ENCODE data around the gene TCF3. TPM values are rescaled to one million over a fixed set of nuclear protein-coding genes. Genes with fewer than 3 reads are reported as not detected.
A peak's percentile ranks its signal among the peaks of the same experiment; 100 is the strongest.

Gene TCF3
- total RNA-seq, 4 donors from 2014 or later, result 23.4 to 299 (median 37.3) TPM

DNA sequence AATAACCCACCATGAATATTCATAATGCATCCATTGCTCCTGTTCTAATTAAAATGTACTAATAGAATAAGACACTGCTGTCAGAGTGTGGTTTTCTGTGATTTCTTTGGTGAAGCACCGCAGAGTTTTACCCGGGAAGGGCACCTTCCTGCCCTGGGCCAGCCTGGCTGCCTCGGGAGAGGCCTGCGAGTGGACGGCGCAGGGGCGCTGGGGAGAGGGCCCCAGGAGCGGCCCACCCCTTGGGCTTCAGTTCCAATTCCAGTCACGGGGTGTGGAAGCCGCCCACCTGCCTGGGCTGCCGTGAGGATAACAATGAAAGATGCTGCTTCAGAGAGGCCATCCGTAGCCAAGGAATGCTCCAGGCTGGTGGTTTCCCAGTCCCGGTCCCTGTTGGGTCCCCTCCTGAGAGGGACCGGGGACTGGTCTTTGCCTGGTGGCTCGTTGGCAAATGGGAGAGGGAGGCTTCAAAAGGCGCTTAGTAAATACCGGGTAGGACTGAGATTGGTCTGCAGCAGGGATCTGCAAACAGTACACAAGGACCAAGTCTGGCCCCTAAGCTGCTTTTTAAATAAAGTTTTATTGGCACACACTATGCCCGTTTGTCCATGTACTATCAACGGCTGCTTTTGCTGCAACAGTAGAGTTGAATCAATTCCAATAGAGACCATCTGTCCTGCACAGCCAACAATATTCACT, 18.0 kb downstream of the TCF3 start:
- Histone ChIP-seq H3K4me3 (no peak overlapping the region), H3K4me1 (no peaks in the 10 kb centered on the region), H3K27ac (no peak overlapping the region), H3K9me3 (no peaks in the 10 kb centered on the region), H3K27me3 (no peaks in the 10 kb centered on the region), H3K36me3 (peaks cover 0 to 88% (median 8%) of the 10 kb centered on the region in 3 donors)
- 89 to 95% methylated on average over 14 to 18 of the region's 19 CpGs for WGBS, 2 donors
- DNase-seq (ENCODE audit: low spot score in 2 of 2), result no peak
- TF ChIP-seq, protein P1, sequence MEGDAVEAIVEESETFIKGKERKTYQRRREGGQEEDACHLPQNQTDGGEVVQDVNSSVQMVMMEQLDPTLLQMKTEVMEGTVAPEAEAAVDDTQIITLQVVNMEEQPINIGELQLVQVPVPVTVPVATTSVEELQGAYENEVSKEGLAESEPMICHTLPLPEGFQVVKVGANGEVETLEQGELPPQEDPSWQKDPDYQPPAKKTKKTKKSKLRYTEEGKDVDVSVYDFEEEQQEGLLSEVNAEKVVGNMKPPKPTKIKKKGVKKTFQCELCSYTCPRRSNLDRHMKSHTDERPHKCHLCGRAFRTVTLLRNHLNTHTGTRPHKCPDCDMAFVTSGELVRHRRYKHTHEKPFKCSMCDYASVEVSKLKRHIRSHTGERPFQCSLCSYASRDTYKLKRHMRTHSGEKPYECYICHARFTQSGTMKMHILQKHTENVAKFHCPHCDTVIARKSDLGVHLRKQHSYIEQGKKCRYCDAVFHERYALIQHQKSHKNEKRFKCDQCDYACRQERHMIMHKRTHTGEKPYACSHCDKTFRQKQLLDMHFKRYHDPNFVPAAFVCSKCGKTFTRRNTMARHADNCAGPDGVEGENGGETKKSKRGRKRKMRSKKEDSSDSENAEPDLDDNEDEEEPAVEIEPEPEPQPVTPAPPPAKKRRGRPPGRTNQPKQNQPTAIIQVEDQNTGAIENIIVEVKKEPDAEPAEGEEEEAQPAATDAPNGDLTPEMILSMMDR (IDR thresholded peaks at IDR 0.05), result no peak

DNA sequence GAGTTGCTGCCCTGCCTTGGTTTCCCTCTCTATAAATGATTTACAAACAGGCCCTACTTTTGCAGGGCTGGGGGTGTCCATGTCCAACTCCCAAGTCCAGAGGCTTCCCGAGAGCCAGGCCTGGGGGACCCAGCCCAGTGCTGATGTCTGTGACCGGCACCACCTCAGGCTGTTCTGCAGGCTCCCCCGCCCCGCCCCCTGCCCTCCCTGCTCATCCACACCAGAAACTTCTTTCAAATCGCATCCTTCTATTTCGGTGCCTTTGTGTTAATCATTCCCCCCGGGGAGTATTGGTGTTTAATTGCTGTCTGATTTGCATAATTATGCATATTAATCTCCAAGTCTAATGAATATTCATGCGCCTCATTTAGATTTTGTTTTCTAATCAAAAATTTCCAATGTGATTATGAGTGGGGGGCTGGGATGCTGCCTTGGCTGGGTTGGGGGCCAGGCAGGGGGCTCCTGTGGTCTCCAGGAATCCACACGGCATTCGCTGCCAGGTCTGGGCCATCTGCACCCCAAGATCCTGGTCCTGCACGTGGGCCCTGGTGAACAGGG, 19.1 kb downstream of the TCF3 start:
- no peaks in the 10 kb centered on the region for H3K9me3 ChIP-seq
- H3K36me3 ChIP-seq, result peaks cover 0 to 80% (median 8%) of the 10 kb centered on the region in 3 donors
- H3K27me3 ChIP-seq, result no peaks in the 10 kb centered on the region
- no peaks in the 10 kb centered on the region for H3K4me1 ChIP-seq
- 84 to 88% methylated on average over 11 of the region's 11 CpGs for WGBS, 2 donors
- no peak overlapping the region for H3K4me3 ChIP-seq
- TF ChIP-seq, protein P1 (IDR thresholded peaks at IDR 0.05), result no peak
- no peak for TF ChIP-seq EP300 (IDR thresholded peaks at IDR 0.05)
- no peak for TF ChIP-seq POLR2A (IDR thresholded peaks at IDR 0.05)
- H3K27ac ChIP-seq, result peak overlapping the region in 1 of 4 donors; percentile 4
- DNase-seq (ENCODE audit: low spot score in 2 of 2), result no peak

DNA sequence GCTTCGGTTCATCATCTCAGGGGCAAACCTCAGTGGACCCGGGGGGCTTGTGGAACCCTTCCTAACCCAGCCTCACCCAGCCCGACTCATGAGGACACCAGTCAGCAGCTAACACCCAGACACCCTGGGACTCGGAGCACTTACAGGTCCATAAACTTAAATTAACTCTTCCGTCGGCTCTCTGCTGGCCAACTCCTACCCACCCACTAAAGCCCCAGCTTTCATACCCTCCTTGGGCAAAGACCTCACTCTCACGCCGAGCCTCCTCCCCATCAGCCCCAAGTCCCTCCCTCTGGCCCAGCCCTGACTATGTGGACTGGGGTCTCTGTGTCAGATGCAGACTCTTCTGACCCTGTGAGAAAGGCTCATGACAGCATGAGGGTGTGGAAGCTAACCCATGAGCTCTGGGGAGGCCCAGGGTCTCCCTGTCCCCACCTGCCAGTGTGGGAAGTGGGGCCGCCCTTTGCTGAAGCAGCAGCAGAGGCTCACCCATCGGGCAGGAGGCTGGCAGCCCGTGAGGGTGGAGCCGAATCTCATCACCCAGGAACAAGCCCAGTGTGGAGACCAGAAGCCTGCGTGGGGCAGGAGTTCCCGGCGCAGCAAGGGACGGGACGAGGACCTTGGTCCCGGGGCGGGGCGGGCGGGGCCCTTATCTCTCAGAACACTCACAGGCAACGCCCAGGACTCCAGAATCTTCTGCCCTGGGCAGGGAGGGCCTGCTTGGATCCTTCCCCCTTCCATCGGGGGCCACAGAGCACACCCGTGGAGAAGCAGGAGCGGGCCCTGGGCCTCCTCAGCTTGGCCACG, 19.8 kb downstream of the TCF3 start:
- Histone ChIP-seq H3K27ac (peak overlapping the region in 1 of 4 donors; percentile 4), H3K4me1 (no peaks in the 10 kb centered on the region), H3K9me3 (no peaks in the 10 kb centered on the region), H3K4me3 (no peak overlapping the region), H3K36me3 (peaks cover 0 to 78% (median 8%) of the 10 kb centered on the region in 3 donors), H3K27me3 (no peaks in the 10 kb centered on the region)
- no peak for DNase-seq (ENCODE audit: low spot score in 2 of 2)
- TF ChIP-seq POLR2A (IDR thresholded peaks at IDR 0.05), result no peak
- no peak for TF ChIP-seq EP300 (IDR thresholded peaks at IDR 0.05)
- TF ChIP-seq, protein P1 (IDR thresholded peaks at IDR 0.05), result no peak
- 88 to 90% methylated on average over 11 to 26 of the region's 26 CpGs for WGBS, 2 donors

DNA sequence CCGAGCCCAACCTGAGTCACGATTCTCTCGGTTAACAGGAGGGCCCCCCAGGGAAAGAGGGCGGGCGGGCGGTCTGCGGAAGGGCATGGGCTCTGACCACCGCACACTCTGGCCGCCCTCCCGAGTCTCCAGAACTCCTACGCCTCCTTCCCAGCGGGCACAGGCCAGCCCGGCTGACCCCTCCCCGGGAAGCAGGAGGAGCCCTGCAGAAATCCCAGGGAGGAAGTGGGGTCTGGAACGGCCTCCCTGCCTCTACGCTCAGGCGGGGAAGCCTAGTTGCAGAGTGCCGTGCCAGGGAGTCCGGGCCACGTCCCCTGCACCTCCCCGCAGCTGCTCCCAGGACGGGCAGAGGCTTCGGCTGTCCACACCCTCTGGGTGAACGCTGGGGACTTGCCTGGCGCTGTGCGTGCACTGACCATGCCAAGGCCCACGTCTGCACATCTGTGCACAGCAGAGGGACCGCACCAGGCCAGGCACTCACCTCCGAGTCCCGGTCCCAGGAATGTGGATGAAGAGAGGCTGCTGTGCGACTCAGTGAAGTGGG, 20.8 kb downstream of the TCF3 start:
- no peaks in the 10 kb centered on the region for H3K4me1 ChIP-seq
- DNase-seq (ENCODE audit: low spot score in 2 of 2), result no peak
- H3K4me3 ChIP-seq, result no peak overlapping the region
- no peak overlapping the region for H3K27ac ChIP-seq
- H3K9me3 ChIP-seq, result no peaks in the 10 kb centered on the region
- WGBS, 2 donors, result 86 to 96% methylated on average over 12 to 27 of the region's 31 CpGs
- H3K27me3 ChIP-seq, result no peaks in the 10 kb centered on the region
- TF ChIP-seq, protein P1 (IDR thresholded peaks at IDR 0.05), result no peak
- no peak for TF ChIP-seq EP300 (IDR thresholded peaks at IDR 0.05)
- no peak for TF ChIP-seq POLR2A (IDR thresholded peaks at IDR 0.05)
- peaks cover 0 to 77% (median 8%) of the 10 kb centered on the region in 3 donors for H3K36me3 ChIP-seq

Data from tibial nerve (tissue), 4 donors.